H1 (cell line): ENCODE data around the gene C15orf62. TPM values are rescaled to one million over a fixed set of nuclear protein-coding genes. Genes with fewer than 3 reads are reported as not detected.

Experiments used
- CTCF ChIP-seq, 3 experiments: IDR thresholded peaks; 1 replicate in 2 of 3; 2 replicates in 1 of 3; pipeline versions ENCODE4 v1.5.1 to v1.6.1; 2011; ENCODE audit warnings: low read length in 3 of 3, mild to moderate bottlenecking in 3 of 3, inconsistent platforms in 2 of 3, low read depth in 1 of 3, moderate library complexity in 1 of 3; ENCODE audit not compliant: insufficient read depth in 1 of 3; ENCODE audit errors: control extremely low read depth in 1 of 3
- TCF12 ChIP-seq: IDR thresholded peaks from 2 replicates; pipeline ENCODE4 v1.6.1; 2011; ENCODE audit warnings: low read depth, mild to moderate bottlenecking, low read length
- polyA plus RNA-seq, 7 experiments: library from polyadenylated mRNA; depleted of rRNA in 3 of 7; stranded (reverse) in 5 of 7; unstranded in 2 of 7; fragments of >200 nt in 5 of 7; fragments of 200-250 nt in 2 of 7; gene quantifications; 1 replicate in 5 of 7; 2 replicates in 1 of 7; 4 replicates in 1 of 7; pipeline versions ENCODE4 v1.2.1 to v1.2.3, GENCODE V29; 2011 to 2013; ENCODE audit warnings: missing spikeins in 2 of 7, mixed read lengths in 2 of 7
- total RNA-seq: library from RNA; stranded (reverse); fragmentation: NEBNext Ultra II Directional; extraction: Animal tissue kit (Norgen Biotek cat#: 25700); gene quantifications from 2 replicates; pipeline ENCODE4 v1.2.1, GENCODE V29; 2021

C15orf62 gene
- total and polyA plus RNA-seq, 2 of the 8 experiments (the other 6 are each of a cell fraction or from before 2014, with no cell fraction given): 0.06 to 0.56 TPM

- TF ChIP-seq TCF12 (peak; percentile 97), CTCF (IDR thresholded peaks at IDR 0.05; ENCODE audit: control extremely low read depth in 1 of 3, insufficient read depth in 1 of 3, low read depth in 1 of 3, low read length in 3 of 3) (no peak)
Observed at GRCh38 chr15:40787344-40787841, 17.6 kb downstream of the C15orf62 start (continued).
